Suprapubic skin (tissue), 4 donors: ENCODE data around the gene UPP1. TPM values are rescaled to one million over a fixed set of nuclear protein-coding genes. Genes with fewer than 3 reads are reported as not detected.

Source experiments
- DNase-seq, 2 donors: peaks; one replicate each; pipeline ENCODE4 v3.0.0-alpha.2; 2019; ENCODE audit warnings: low spot score in 2 of 2
- H3K27ac ChIP-seq: fragments of 200-600 bp; sonication (generic); one replicate; pipeline ENCODE4 v1.5.1; 2019
- H3K27me3 ChIP-seq: fragments of 200-600 bp; sonication (generic); one replicate; pipeline ENCODE4 v1.5.1; 2019
- H3K36me3 ChIP-seq: fragments of 200-600 bp; sonication (generic); one replicate; pipeline ENCODE4 v1.5.1; 2019
- H3K4me1 ChIP-seq: fragments of 200-600 bp; sonication (generic); one replicate; pipeline ENCODE4 v1.5.1; 2019
- H3K4me3 ChIP-seq: fragments of 200-600 bp; sonication (generic); one replicate; pipeline ENCODE4 v1.5.1; 2019; ENCODE audit warnings: mild to moderate bottlenecking
- H3K9me3 ChIP-seq: fragments of 200-600 bp; sonication (generic); one replicate; pipeline ENCODE4 v1.5.1; 2019
- EP300 ChIP-seq: sonication (generic); formaldehyde crosslinking; IDR thresholded peaks from one replicate; pipeline ENCODE4 v1.6.1; 2017; ENCODE audit warnings: antibody characterized with exemption
- POLR2A ChIP-seq, 2 donors: fragments of 450-650 bp; IDR thresholded peaks; one replicate each; pipeline ENCODE4 v1.6.1; 2017; ENCODE audit warnings: antibody characterized with exemption in 2 of 2, mild to moderate bottlenecking in 2 of 2, moderate library complexity in 2 of 2
- POLR2AphosphoS5 ChIP-seq, 3 donors: sonication (generic); formaldehyde crosslinking; IDR thresholded peaks; one replicate each; pipeline ENCODE4 v1.6.1; 2017; ENCODE audit warnings: antibody characterized with exemption in 3 of 3
- WGBS: methylation state at CpG from one replicate; pipeline ENCODE4 v1.1.5; 2018; 5-methylcytosine and 5-hydroxymethylcytosine counted together
- total RNA-seq, 4 donors: library from RNA; depleted of rRNA; stranded (reverse); fragments of >200 nt; gene quantifications; one replicate each; pipeline ENCODE4 v1.1.0, GENCODE V29; 2016
- TF ChIP-seq, protein P1 (sequence below), 2 donors: fragments of 200-600 bp in 1 of 2; fragments of 450-650 bp in 1 of 2; sonication (generic) in 1 of 2; IDR thresholded peaks; one replicate each; pipeline ENCODE4 v1.5.1; 2016 to 2019; ENCODE audit warnings: antibody characterized with exemption in 2 of 2, mild to moderate bottlenecking in 1 of 2, moderate library complexity in 1 of 2

UPP1 gene
- total RNA-seq, 4 donors from 2014 or later: 2.2 to 11.9 (median 4.2) TPM

DNA sequence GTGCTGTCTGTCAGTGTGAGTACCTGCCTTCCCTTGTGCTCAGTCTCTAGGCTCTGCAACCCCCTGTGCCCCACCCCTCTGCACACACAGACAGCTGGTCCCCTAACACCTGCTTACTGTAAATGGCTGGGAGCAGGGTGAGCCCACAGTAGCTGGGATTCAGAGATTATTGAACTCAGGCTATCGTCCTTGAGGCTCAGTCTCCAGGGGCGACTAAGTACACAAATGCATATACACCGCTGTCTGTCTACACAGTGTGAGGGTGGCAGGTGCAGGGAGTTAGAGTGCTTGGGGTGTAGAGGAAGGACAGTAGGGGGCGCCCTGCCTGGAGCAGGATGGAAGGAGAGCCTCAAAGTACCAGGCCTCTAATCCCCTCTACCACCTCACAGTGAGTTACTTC, 12.9 kb downstream of the UPP1 start:
- H3K27me3 ChIP-seq: no peaks in the 10 kb centered on the region
- no peak overlapping the region for H3K4me3 ChIP-seq
- H3K27ac ChIP-seq: no peak overlapping the region
- TF ChIP-seq POLR2AphosphoS5 (IDR thresholded peaks at IDR 0.05): no peak
- TF ChIP-seq, protein P1, sequence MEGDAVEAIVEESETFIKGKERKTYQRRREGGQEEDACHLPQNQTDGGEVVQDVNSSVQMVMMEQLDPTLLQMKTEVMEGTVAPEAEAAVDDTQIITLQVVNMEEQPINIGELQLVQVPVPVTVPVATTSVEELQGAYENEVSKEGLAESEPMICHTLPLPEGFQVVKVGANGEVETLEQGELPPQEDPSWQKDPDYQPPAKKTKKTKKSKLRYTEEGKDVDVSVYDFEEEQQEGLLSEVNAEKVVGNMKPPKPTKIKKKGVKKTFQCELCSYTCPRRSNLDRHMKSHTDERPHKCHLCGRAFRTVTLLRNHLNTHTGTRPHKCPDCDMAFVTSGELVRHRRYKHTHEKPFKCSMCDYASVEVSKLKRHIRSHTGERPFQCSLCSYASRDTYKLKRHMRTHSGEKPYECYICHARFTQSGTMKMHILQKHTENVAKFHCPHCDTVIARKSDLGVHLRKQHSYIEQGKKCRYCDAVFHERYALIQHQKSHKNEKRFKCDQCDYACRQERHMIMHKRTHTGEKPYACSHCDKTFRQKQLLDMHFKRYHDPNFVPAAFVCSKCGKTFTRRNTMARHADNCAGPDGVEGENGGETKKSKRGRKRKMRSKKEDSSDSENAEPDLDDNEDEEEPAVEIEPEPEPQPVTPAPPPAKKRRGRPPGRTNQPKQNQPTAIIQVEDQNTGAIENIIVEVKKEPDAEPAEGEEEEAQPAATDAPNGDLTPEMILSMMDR (IDR thresholded peaks at IDR 0.05): no peak
- no peak for TF ChIP-seq EP300
- TF ChIP-seq POLR2A (IDR thresholded peaks at IDR 0.05): no peak
- no peak for DNase-seq
- H3K36me3 ChIP-seq: peaks cover 73% of the 10 kb centered on the region
- peaks cover 3% of the 10 kb centered on the region for H3K4me1 ChIP-seq
- no peaks in the 10 kb centered on the region for H3K9me3 ChIP-seq
- WGBS: 83% methylated on average over 4 of the region's 4 CpGs

DNA sequence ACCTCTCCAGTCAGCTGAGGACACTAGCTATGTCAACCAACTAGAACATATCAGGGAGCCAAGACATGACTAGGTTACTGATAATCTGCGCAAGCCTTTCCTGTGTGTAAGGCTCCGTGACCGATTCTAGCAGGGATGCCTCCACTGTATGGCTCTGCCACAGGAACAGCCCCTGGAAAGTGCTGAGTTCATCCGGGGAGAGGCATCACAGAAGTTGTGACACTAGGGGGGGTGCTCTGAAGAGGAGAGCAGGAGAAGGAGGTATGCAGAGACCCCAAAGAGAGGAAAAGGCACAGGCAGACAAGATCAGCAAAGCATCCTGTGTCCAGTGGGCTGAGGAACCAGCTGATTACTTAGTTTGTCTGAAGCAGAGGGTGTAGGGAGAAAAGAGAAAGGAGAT, 13.5 kb downstream of the UPP1 start:
- no peak for DNase-seq
- no peak for TF ChIP-seq EP300
- TF ChIP-seq, protein P1 (IDR thresholded peaks at IDR 0.05): no peak
- TF ChIP-seq POLR2A (IDR thresholded peaks at IDR 0.05): no peak
- no peak for TF ChIP-seq POLR2AphosphoS5 (IDR thresholded peaks at IDR 0.05)
- WGBS: 95% methylated on average over 3 of the region's 4 CpGs
- peaks cover 79% of the 10 kb centered on the region for H3K36me3 ChIP-seq
- no peaks in the 10 kb centered on the region for H3K9me3 ChIP-seq
- H3K4me3 ChIP-seq: no peak overlapping the region
- H3K27me3 ChIP-seq: no peaks in the 10 kb centered on the region
- H3K27ac ChIP-seq: no peak overlapping the region
- no peaks in the 10 kb centered on the region for H3K4me1 ChIP-seq

DNA sequence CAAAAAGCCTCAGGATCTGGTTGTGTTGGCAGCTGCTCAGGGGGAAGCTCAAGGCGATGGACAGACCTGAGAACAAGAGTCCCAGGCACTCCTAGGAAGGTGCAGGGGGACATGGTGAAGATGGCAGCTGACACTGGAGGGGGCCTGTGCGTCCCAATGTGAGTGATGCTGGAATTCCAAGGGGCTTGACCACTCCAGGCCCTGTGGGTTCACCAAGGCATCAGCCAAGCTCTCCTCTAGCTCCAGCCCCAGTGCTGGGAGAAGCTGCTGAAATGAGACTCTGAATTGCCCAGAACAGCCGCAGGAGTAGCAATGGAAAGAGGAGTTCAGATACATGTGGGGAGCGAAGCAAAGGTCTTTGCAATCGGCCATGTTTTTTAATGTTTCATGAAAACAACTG, 16.0 kb downstream of the UPP1 start:
- Histone ChIP-seq H3K27ac (no peak overlapping the region), H3K9me3 (no peaks in the 10 kb centered on the region), H3K4me3 (no peak overlapping the region), H3K4me1 (no peaks in the 10 kb centered on the region), H3K36me3 (peaks cover 75% of the 10 kb centered on the region), H3K27me3 (no peaks in the 10 kb centered on the region)
- WGBS: 93% methylated on average over 5 of the region's 5 CpGs
- no peak for DNase-seq
- no peak for TF ChIP-seq POLR2A (IDR thresholded peaks at IDR 0.05)
- no peak for TF ChIP-seq POLR2AphosphoS5 (IDR thresholded peaks at IDR 0.05)
- TF ChIP-seq, protein P1 (IDR thresholded peaks at IDR 0.05): no peak
- no peak for TF ChIP-seq EP300

DNA sequence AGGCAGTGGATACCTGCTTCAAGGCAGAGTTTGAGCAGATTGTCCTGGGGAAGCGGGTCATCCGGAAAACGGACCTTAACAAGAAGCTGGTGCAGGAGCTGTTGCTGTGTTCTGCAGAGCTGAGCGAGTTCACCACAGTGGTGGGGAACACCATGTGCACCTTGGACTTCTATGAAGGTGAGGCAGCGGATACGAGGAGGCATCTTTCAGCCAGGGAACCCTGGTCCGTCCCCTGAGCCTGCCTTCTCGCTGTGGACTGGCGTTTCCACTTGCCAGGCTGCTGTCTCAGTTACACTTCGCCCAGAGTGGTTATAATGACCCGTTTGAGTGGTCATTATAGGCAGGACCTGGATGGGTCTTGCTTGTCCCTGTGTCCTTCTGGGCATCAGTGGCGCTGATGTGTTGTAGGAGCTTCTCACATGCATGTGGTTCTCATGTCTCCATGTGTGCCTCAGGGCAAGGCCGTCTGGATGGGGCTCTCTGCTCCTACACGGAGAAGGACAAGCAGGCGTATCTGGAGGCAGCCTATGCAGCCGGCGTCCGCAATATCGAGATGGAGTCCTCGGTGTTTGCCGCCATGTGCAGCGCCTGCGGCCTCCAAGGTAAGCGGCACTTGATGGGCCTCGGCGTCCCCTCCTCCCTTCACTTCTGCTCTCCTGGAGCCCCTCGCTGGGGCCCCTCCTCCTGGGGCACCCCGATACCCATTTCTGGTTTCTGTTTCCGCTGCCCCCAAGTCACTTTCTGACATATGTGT, 18.0 kb downstream of the UPP1 start:
- no peak overlapping the region for H3K4me3 ChIP-seq
- H3K27ac ChIP-seq: no peak overlapping the region
- H3K27me3 ChIP-seq: no peaks in the 10 kb centered on the region
- TF ChIP-seq POLR2A (IDR thresholded peaks at IDR 0.05) (no peak), POLR2AphosphoS5 (IDR thresholded peaks at IDR 0.05) (no peak), EP300 (no peak)
- TF ChIP-seq, protein P1 (IDR thresholded peaks at IDR 0.05): no peak
- H3K36me3 ChIP-seq: peaks cover 57% of the 10 kb centered on the region
- no peak for DNase-seq
- H3K9me3 ChIP-seq: no peaks in the 10 kb centered on the region
- no peaks in the 10 kb centered on the region for H3K4me1 ChIP-seq
- 90% methylated on average over 29 of the region's 29 CpGs for WGBS

DNA sequence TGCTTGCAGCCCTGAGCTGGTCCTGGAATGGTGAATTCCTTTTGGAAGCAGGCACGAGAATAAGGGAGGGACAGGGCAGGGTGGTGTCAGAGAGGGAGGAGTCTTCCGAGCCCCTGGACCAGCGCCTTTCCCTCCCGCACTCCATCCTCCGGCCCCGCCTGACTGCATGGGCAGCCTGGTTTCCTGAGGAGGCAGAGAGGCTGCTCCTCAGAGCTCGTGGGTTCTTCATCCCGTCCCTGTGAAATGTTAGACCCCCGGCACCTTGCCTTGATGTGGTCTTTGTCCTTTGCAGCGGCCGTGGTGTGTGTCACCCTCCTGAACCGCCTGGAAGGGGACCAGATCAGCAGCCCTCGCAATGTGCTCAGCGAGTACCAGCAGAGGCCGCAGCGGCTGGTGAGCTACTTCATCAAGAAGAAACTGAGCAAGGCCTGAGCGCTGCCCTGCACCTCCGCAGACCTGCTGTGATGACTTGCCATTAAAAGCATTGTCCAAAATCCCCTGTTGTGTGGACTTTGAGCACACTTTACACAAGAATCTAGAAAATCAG, 18.9 kb downstream of the UPP1 start:
- Histone ChIP-seq H3K36me3 (peaks cover 48% of the 10 kb centered on the region), H3K4me1 (no peaks in the 10 kb centered on the region), H3K4me3 (no peak overlapping the region), H3K27me3 (no peaks in the 10 kb centered on the region), H3K9me3 (no peaks in the 10 kb centered on the region), H3K27ac (no peak overlapping the region)
- 78% methylated on average over 10 of the region's 18 CpGs for WGBS
- TF ChIP-seq POLR2AphosphoS5 (IDR thresholded peaks at IDR 0.05) (no peak), POLR2A (IDR thresholded peaks at IDR 0.05) (no peak), EP300 (no peak)
- TF ChIP-seq, protein P1 (IDR thresholded peaks at IDR 0.05): no peak
- no peak for DNase-seq
